Inflammatory macrophage (primary cell): ENCODE results near the gene CLCN3.
A peak's percentile ranks its signal among the peaks of the same experiment; 100 is the strongest.
"Not testable (repeated sequence)": the region's sequence is repeated elsewhere in the genome, so short reads cannot be mapped to it uniquely, and the experiment has no call there.

Experiments
- DNase-seq, 2 donors: peaks; one replicate each; pipeline ENCODE4 v3.0.0-alpha.2; 2020 to 2022

Gene CLCN3

DNA sequence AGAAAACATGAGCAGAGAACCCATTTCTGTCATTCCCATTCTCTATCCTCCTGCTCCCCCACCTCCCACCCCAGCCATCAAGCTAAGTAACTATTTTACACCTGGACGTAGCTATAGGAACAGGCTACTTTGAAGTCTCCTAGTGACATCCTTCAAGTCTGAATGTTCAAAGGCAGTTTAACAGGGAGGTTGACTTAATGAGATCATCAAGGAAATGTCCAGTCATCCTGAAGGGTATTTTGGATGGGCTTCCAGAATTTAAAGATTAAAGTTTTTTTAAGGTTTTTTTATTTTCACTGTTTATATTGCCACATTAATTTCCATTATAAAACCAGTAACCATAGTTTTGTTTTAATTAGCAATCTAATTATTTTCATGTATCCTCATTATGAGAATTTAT, 96.3 kb downstream of the CLCN3 start:
- no peak for DNase-seq

DNA sequence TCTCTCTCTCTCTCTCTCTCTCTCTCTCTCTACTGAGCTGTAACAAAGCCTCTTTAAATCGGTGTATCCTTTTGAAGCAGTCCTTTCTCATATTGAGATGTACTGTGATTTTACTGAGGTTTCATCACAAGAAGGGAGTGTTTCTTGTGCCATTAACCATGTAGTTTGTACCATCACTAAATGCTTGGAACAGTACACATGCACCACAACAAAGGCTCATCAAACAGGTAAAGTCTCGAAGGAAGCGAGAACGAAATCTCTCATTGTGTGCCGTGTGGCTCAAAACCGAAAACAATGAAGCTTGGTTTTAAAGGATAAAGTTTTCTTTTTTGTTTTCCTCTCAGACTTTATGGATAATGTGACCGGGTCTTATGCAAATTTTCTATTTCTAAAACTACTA, 100.2 kb downstream of the CLCN3 start:
- no peak for DNase-seq

DNA sequence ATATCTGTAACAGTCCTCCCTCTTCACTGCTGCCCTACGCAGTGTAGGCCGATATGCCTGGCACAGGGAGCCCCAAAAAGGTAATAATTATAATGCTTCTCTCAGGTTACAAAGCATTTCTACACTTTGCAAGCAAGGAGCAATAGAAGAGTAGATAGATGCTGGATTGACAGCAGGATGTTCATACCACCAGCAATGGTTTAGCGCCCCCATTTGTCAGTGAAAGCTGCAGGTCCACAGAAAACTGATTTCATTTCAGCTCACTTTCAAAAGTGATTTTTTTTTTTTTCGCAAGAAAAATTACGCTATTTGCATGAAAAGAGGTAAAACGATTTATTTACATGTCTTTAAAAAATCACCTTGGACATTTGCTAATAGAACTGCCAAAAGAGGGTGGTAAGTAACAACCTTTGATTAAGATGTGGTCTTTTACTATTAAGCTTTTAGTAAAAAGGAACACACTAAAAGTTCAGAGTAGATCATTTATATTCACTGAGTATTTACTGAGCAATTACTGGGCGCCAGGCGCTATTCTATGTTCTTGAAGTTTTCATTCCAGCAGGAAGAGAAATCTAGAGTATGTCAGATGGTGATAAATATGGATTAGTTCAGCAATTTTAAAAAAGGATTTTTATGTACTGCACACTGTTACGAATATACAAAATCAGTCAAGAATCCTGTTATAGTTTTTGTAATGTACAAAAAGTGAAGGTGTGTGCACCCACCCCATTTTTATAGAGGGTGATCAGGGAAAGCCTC, 103.0 kb downstream of the CLCN3 start:
- DNase-seq: no peak

DNA sequence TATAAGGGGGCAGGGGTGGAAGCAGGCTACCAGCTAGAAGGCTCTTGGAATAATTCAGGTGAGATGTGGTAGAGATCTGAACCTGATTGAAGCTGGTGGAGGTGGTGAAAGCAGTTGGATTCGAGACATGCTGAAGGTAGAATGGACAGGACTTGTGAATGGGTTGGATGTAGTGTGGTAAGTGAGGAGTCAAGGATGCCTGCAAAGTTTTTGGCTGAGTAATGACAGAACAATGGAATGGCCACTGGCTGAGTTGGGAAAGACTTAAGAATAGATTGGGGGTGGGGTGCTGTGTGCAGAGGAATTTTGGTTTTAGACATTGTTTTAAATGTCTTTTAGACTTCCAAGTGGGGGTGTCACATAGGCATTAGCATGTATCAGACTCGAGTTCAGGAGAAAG, 103.9 kb downstream of the CLCN3 start:
- DNase-seq: no peak

DNA sequence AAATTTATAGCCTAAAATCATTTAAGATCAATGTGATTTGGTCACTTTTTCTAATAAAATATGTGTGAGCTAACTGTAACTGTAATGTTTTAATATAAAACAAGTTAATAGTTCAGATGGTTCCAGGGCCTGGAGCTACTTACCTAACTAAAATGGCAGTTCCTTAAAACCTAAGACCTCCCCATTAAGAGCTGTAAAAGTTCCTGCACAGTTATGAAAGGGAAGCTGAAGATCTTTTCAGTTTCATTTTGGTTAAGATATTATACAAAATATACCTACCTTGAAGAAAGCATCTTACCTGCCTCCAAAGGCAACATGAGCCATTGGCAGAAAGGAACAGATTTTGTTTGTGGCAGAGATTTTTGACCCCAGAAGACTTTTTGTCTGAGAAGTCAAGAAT, 107.2 kb downstream of the CLCN3 start:
- no peak for DNase-seq

DNA sequence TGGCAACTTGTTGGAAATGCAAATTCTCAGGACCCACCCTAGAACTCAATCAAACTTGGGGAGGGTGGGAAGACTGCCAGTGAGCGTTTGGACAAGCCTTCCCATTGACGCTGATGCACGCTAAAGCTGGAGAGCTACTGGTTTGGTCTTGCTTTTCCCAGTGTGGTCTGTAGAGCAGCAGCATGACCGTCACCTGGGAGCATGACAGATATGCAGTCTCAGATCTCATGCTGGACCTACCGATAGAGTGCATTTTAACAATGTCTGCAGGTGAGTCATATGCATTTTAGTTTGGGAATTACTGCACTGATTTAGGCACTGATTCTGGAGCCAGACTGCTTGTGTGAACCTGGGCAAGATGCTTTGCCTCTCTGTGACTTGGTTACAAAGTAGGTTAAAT, 110.2 kb downstream of the CLCN3 start:
- no peak for DNase-seq

DNA sequence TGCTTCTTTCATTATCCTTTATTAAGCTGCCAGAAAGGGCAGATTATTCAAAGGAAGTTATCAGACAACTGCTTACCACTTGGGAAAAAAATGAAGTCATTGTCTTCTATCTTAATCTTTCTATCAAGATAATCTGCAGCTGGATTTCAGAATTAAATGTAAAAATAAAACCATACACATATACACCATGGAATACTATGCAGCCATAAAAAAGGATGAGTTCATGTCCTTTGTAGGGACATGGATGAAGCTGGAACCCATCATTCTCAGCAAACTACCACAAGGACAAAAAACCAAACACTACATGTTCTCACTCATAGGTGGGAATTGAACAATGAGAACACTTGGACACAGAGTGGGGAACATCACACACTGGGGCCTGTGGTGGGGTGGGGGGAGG, 118.2 kb downstream of the CLCN3 start:
- not testable (repeated sequence) for DNase-seq

DNA sequence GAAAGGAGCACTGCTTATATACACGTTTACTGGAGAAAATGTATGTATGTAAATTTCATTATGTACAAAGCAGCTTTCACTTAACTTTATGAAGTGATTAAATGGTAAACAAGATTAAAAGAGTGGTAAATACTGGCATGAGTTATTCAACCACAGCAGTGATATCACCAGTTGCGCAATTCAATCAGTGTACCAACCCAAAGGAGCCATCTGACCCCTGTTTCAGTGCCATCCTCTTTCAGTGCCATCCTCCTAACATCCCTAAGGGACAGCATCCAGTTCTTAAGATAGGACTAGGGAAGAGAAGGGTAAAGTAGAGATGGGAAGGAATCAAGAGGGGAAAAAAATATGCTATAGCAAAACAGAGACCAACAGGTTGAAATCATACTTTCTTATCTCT, 121.2 kb downstream of the CLCN3 start:
- DNase-seq: no peak

DNA sequence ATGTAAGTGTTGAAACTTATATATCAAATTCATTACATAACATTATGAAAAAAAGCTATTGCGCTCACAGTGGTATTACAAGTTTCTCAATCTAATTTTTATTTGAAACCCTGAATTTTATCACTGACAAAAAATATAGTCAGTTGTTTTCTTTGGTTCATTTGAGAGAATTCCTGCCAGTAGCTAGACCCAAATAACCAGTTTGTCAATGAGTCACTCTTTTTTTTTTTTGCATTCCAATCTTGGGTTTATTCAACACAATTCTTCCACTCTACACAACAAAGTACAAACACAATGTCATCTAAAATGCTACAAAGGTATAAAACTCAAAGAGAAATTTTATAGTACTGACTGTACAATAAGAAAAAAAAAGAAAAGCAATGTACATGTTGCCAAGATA, 124.2 kb downstream of the CLCN3 start:
- DNase-seq: no peak

DNA sequence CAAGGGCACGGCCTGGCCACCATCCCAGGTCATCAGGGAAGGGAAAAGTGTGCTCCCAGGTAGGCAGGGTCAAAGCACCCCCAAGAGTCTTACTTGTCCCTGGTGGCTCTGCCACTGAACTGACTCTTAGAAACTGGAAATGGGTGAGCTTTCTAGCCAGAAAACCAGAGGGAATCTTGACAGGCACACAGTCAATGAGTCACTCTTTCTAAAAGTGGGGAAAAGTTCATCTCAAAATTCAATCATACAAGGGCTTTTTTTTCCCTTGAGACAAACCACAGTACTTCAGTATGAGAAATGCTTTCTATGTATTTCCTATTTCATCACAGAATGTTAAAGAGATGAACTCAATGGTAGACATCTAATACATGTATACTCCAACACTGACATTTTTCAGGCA, 124.9 kb downstream of the CLCN3 start:
- no peak for DNase-seq

DNA sequence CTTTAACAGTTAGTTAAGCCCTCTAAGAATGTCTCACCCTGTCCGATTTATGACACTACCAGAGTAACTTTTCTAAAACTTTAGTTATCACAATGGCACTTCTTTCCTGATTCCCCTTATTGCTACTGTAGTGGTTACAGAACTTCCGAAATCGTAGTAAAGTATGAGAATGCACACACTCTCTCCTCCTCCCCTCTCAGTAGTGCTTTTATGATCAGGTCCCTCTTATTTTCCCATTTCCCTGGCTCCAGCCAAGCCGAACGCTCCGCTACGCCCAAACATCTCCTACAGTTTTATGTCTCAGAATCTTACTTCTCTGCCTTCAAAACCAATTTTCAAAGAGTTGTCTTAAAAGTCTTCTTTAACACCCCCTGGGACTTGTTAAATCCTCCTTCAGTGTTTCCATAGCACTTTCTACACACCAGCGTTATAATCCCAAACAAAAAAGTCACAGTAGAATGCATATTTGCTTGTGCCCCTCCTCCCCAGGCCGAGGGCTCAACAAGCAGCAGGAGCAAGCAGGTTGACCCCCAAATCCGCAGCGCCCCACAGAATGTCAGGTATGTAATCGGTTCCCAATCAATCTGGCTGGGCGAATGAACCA, 136.7 kb downstream of the CLCN3 start:
- peak in 1 of 2 donors; percentile 11 for DNase-seq

DNA sequence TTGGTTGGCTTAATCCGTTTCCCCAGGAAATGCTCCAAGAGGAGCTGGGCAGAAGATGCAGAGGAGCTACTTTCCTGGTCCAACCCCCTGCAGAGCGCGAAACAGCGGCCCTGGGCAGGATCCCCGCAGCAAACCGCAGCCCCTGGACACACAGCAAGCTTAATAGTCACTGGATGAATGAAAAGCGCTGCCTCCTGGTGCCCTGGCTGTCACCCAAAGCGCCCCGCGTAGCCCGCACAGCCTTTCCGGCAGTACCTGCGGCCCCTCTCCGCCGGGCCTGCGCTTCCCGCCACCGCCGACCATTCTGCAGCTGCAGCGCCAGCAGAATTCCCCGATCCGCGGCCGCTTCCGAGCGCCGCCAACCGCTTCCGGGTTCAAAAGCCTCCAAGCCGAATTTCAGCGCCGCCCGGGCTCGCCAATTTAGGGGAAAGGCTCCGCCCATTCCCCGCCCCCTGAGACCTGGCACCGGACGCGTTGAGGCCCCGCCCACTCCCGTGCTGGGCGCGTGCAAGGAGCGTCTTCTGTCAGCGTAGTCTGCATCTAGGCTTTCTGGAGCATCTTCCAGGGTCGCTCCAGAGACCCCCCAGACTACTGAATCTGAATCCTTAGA, 137.3 kb downstream of the CLCN3 start, which contains the start of gene HPF1:
Gene HPF1 (minus strand): TSS at position 370 of the 610 bp plus-strand sequence. CDS start 67 bp downstream, at position 303.
- DNase-seq: peak; percentile 87

DNA sequence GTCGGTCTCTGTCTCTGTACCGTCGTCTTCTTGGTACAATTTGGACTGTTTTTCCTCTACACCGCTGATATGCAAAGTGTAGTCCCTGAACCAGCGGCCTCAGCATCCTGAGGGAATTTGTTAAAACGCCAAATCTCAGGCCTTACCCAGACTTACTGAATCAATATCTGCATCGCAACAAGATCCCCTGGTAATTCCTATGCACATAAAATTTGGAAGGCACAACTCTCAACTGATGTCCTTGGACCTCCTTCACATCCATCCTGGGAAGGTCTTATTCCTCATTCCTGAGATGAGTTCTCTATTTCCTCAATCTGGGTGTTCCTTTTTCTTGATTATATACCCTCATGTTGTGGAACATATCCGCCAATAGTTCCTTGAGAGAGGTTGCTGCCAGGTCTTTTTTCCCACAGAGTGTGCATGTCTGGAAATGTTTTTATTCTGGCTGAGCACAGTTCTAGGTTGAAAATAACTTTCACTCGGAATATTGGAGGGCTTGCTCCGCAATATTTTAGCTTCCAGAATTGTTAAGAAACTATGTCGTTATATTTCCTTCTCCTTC, 138.1 kb downstream of the CLCN3 start:
- DNase-seq: no peak

DNA sequence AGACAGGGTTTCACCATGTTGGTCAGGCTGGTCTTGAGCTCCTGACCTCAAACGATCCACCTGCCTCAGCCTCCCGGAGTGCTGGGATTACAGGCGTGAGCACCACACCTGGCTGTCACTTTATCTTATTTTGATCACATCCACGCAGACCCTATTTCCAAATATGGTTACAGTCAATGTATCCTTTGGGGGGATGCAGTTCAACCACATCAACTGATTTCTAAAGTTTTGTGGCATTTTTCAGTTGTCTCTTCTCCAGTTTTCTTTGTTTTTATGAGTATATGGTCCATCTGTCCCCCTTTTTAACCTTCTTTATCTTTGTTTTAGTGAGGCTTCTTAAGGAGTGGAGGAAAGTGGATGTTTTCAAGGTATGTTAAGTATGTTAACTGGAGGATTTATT, 141.5 kb downstream of the CLCN3 start:
- DNase-seq: no peak

DNA sequence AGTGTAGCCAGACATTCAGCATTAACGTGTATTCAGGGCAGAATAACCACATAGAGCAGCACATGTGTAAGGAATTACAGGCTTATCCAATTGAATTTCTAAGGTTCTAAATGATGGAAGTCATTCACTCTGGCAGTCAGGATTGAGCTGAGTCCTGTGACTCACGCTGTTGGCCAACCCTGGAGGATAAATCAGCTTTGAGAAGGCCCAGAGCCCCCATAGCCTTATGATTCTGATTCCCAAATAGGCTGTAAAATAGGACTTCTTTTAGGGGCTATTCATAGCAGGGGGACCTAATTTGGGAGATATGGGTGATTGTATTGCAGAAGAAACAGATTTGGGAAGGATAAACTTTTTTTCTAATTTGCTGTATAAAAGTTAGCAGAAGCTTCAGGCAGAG, 145.5 kb downstream of the CLCN3 start:
- no peak for DNase-seq

DNA sequence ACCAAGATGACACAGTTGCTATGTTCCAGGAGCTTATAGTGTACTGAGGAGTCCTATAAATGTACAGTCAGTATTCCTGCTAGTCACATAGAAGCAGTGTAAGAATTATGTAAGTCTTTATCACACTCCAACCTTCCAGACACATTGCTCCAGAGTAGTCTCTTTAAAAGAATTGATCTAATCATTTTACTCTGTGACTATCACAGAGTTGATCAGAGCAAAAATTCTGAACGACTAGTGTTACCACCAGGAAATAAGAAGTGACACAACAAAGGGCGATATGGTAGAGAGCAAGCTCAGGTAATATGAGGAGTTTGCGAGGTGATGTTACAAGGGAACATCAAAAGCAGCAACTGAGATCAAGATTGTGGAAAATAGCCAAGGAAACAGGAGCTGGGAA, 146.4 kb downstream of the CLCN3 start:
- no peak for DNase-seq

DNA sequence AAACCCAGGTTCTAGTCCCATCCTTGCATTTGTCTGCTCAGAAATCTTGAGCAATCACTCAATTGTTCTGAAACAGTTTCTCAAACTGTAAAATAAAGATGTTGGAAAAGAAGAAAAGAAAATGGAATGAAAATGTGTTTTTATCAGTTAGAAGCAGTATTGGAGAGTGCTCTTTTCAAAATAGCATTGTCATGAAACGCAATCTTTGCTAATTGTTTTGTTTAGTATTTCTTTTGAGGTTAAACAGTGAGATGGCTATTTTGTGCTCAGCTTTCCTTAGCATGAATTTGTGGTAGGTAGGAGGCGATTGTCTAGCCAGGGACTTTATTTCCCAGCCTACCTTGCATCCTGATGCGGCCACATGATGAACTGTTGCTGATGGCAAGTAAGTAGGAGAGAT, 148.0 kb downstream of the CLCN3 start:
- DNase-seq: no peak

DNA sequence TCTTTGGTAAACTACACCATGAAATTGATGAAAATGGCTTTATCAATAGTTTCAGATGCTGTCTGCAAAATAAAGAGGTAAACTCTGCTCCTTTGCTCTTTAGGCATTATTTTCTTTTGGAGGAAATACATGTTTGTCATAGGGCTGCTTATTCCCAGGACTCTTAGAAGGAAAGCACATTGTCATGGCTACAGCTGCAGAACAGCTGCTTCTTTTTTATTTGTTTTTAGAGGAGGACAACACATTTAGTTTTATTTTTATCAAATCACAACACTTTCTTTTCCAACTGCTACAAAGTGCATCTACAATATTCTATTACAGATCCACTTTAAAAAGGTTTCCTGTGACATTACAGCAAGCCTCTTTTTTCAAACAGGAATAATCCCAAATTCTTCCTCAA, 150.0 kb downstream of the CLCN3 start:
- DNase-seq: no peak

DNA sequence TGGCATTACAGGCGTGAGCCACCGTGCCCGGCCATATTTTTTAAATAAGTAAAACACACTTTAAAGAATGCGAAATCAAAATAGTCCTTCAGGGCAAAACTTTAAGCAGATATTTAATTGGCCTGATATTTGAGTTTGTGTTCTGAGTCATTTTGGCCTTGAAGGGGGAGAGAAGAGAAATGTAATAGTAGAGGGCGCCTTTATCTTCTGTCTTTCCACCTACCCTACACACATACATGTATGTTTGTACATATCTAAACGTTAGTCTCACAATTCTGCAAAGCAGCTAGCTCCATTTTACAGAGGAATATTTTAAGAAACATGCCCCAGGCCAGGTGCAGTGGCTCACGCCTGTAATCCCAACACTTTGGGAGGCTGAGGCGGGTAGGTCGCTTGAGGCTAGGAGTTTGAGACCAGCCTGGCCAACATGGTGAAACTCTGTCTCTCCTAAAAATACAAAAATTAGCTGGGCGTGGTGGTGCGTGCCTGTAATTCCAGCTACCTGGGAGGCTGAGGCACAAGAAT, 151.2 kb downstream of the CLCN3 start:
- DNase-seq: not testable (repeated sequence)
